Measurements from ENCODE around the gene MATCAP1.

- TF ChIP-seq CTCF (optimal IDR thresholded peaks at IDR 0.05 in 1 of 3, IDR thresholded peaks at IDR 0.05 in 1 of 3, conservative IDR thresholded peaks at IDR 0.05 in 1 of 3; ENCODE audit: extremely low read depth in 1 of 3, insufficient read depth in 2 of 3, low read length in 3 of 3) (peak in 2 of 3 experiments; percentile 19 to 61), EZH2 (IDR thresholded peaks at IDR 0.05; ENCODE audit: low read length) (no peak)
Observed at GRCh38 chr16:67199808-67200198, 16.0 kb upstream of the MATCAP1 start.
